ENCODE data around the gene SIMC1.

- TF ChIP-seq CTCF (IDR thresholded peaks at IDR 0.05) (no peak), POLR2A (IDR thresholded peaks at IDR 0.05) (no peak)
Measured at GRCh38 chr5:176190886-176191755, 47.1 kb upstream of the SIMC1 start.
